Renal cortex interstitium (tissue), 15 donors: ENCODE measurements around the gene CLPSL1. TPM values are rescaled to one million over a fixed set of nuclear protein-coding genes. Genes with fewer than 3 reads are reported as not detected.
"Not testable (repeated sequence)": the region's sequence is repeated elsewhere in the genome, so short reads cannot be mapped to it uniquely, and the experiment has no call there.

ENCODE experiments used
- DNase-seq, 11 donors: peaks; one replicate each; pipeline ENCODE4 v3.0.0-alpha.2; 2013; ENCODE audit warnings: low read depth in 9 of 11, low spot score in 4 of 11; ENCODE audit errors: extremely low read depth in 1 of 11
- long read RNA-seq, 16 experiments: transcript quantifications; one replicate each; lab custom pipeline, GENCODE V29; 2026
- polyA plus RNA-seq, 3 donors: library from polyadenylated mRNA; unstranded; fragments of 120-200 nt; gene quantifications; one replicate each; pipeline ENCODE4 v1.2.1, GENCODE V29; 2013; ENCODE audit not compliant: insufficient read length in 3 of 3

The CLPSL1 gene, protein sequence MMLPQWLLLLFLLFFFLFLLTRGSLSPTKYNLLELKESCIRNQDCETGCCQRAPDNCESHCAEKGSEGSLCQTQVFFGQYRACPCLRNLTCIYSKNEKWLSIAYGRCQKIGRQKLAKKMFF
- 1 to 10 TPM in 1 of 3 donors, under 1 TPM in 1, not detected in 1; 0.57 to 1.3 TPM for polyA plus RNA-seq
- long read RNA-seq, donor 1 = 0 reads
- long read RNA-seq, donor 2 = 0 reads
- long read RNA-seq, donor 3 = 0 reads
- long read RNA-seq, donor 4 = 0 reads
- long read RNA-seq, donor 5 = 0 reads
- long read RNA-seq, donor 6 = 0 reads
- long read RNA-seq, donor 7, partial matches to known transcripts = 0 of 1 reads
- long read RNA-seq, donor 7, other reads (novel, unspliced or antisense) = 0 of 1 reads
- long read RNA-seq, donor 8 = 0 reads
- long read RNA-seq, donor 9 = 0 reads
- long read RNA-seq, donor 10 = 0 reads
- long read RNA-seq, donor 11 = 0 reads
- long read RNA-seq, donor 12 = 0 reads
- long read RNA-seq, donor 13 = 0 reads
- long read RNA-seq, donor 14 = 0 reads
- long read RNA-seq, donor 15 = 0 reads
- long read RNA-seq, donor 16 = 0 reads

- DNase-seq = no peak
Observed at GRCh38 chr6:35780719-35781118, at the start of gene CLPSL1. CLPSL1 (plus strand) TSS chr6:35781019; CDS start chr6:35781111, 92 bp downstream.

DNA sequence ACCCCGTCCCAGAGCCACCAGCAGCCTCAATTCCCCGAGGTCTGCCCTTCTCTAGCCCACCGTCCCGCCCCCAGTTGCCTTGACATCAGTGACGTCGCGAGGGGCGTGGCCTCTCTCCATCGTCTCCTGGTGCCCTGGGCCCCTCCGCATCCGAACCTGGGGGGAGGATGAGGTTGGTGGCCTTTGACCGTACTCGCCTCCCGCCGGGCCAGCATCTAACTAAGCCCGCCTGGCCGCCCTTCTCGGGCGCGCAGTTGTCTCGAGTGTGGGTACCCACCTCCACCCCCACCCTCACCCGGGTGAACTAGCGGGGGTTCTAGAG lies 49.4 kb upstream of the CLPSL1 start:
- peak in 10 of 11 donors; percentile 67 to 91 (median 87) for DNase-seq

- DNase-seq = peak in 10 of 11 donors; percentile 63 to 85 (median 76)
Observed at GRCh38 chr6:35731736-35732532, 48.9 kb upstream of the CLPSL1 start.

DNA sequence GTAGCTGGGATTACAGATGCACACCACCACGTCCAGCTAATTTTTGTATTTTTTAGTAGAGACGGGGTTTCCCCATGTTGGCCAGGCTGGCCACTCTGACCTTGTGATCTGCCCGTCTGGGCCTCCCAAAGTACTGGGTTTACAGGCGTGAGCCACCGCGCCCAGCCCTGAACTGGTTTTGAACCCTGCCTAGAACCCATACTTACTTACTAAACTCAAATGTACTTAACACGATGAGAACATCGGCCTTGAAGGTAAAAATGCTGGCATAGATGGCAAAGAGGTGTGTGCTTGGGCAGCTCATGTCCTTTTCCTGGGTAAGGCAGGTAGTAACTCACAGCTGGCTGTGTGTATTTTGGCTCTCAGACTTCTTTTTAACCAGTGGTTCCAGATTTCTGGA lies 47.2 kb upstream of the CLPSL1 start:
- DNase-seq = no peak

DNA sequence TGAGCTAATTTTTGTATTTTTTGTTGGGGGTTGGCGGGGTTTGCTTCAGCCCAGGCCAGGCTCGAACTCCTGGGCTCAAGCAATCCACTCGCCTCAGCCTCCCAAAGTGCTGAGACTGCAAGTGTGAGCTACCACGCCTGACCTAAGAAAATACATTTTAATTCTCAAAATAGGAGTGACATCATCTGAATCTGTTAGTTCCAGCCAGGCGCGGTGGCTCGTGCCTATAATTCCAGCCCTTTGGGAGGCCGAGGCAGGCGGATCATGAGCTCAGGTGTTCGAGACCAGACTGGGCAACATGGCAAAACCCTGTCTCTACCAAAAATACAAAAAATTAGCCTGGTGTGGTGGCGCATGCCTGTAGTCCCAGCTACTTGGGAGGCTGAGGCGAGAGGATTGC lies 46.5 kb upstream of the CLPSL1 start:
- not testable (repeated sequence) for DNase-seq

DNA sequence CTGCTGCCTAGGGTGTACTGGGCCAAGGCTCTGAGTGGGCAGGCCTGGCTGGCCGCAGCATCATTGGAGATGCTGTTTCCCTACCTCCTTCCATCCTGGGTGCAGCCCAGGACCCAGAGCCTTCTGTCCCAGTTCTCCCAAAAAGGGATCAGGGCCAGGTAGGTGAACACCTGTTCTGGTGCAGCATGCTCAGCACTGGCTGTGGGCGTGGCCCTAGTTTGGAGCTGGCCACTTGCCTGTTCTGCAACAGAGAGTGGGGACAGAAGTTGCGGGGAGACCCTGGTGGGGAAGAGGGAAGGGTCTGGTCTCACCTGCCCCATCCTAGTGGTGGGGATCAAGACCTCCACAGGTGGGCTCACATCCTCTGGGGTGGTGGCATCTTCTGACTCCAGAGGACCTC lies 45.4 kb upstream of the CLPSL1 start:
- no peak for DNase-seq

DNA sequence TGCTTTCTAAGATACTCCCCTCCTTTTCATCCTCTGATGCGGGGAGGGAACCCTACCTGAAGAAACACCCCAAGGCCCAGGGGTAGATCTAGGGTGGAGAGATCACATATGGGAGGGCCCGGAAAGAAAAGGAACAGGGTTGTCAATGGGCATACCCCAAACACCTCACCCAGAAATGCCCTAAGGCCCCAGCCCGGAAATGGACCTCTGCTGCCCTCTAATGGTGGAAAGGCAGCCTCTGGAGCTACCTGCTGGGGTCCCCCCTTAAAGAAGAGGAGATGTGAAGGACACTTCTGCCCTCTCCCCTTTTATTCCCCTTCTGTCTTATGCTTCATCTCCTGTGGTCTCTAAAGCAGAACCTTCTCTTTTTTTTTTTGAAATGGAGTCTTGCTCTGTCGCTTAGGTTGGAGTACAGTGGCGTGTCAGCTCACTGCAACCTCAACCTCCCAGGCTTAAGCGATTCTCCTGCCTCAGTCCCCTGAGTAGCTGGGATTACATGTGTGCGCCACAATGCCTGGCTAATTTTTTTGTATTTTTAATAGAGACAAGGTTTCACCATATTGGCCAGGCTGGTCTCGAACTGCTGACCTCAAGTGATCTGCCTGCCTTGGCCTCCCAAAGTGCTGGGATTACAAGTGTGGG lies 44.4 kb upstream of the CLPSL1 start:
- DNase-seq = peak in 2 of 11 donors; percentile 59 to 68

DNA sequence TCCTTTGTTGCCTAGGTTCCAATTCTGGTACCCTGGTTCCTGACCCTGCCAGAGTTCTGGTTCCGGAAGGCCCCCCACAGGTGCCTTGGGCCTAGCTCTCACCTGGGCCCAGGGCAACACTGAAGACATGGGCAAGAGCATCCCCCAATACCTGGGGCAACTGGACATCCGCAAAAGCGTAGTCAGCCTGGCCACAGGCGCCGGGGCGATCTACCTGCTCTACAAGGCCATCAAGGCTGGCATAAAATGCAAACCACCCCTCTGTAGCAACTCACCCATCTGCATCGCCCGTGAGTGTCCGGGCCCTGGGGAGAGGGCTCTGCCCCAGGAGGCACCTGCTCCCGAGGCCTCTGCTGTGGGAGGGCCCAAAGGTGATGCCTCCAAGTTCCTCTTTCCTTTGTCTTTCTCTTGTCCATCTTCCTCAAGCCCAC lies 43.8 kb upstream of the CLPSL1 start, which contains the start of gene ARMC12:
ARMC12 (plus strand) TSS at position 51 of the 431 bp plus-strand sequence; CDS start at position 128, 77 bp downstream.
- DNase-seq = no peak

DNA sequence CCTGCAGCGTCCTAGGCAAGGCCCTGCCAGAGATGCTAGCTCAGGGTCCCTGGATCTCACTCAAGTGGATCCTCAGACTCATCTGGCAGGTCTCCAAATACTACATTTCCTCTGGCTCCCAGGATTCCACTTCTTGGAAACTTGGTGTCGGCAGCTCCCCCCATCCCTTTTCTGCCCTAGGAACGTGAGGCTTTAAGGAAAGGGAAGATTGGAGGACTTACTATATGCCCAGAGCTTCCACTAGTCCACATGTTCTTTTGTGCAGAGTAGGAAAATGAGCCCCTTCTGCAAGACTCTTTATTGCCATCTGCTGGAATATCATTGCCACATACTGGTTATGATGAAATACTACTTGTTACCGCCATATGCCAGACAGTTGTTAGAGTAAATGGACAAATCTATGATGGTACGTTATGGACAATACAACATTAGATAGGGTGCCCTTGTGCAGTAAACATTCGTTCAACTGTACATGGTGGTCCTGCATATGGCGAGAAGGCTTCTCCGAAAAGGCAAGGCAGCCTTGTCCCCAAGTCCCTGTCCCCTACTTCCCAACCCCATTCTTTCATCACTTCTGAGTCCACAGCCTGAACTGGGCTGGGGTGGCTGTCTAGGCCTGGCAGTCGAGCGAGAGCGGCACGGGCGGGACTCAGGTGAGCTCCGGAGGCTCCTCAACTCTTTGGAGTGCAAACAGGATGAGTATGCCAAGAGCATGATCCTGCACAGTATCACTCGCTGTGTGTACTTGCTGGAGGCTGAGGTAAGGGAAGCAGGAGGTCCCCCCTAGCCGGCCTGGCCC lies 43.2 kb upstream of the CLPSL1 start:
- peak in 4 of 11 donors; percentile 55 to 81 (median 61) for DNase-seq

GRCh38 chr6:35739645-35740524 lies 40.9 kb upstream of the CLPSL1 start:
- no peak for DNase-seq

GRCh38 chr6:35742842-35743241 lies 38.0 kb upstream of the CLPSL1 start:
- DNase-seq = no peak

DNA sequence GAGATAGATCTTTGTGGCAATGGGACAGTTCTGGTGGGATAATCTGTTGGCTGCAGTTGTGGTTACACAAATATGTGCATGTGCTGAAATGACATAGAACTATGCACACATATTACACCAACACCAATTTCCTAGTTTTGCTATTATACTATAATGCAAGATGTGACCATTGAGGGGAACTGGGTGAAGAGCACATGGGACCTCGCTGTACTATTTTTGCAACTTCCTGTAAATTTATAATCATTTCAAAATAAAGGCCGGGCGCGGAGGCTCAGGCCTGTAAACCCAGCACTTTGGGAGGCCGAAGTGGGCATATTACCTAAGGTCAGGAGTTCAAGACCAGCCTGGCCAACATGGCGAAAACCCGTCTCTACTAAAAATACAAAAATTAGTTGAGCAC lies 35.3 kb upstream of the CLPSL1 start:
- no peak for DNase-seq

DNA sequence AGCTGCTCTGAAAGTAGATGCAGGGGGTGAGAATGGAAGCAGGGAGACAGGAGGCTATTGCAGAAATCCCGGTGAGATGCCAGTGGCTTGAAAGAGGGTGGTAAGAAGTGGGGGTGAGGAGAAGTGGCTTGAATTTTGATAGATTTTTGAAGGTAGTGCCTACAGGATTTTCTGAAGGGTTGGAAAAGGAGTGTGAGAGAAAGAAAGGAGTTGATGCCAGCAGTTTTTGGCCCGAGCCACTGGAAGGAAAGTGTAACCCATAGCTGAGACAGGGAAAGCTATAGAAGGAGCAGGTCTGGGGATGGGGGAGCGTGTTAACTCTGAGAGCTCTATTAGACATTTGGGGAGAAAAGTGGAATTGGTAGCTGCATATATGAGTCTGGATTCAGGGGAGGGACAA lies 34.3 kb upstream of the CLPSL1 start:
- no peak for DNase-seq

GRCh38 chr6:35747877-35748276 lies 32.9 kb upstream of the CLPSL1 start:
- no peak for DNase-seq

- no peak for DNase-seq
Observed at GRCh38 chr6:35750557-35750956, 30.3 kb upstream of the CLPSL1 start.

DNA sequence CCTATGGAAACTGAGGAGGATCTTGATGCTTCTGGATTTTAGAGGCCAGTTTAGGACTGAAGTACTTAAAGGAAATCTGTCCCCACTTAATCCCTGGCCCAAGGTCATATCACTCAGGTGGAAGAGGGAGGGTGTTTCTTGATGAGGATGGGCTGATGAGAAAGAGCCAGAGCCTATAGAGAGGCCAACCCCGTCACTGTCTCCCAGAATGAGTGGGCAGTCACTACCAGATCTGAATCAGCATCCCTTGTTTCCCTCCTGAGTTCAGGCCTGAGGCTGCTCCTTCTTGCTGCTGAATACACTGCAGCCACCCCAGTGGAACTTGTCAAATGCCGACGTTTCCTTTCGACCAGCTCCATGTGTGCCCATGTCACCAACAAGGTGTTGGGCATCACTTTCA lies 29.2 kb upstream of the CLPSL1 start:
- DNase-seq = no peak

- no peak for DNase-seq
Observed at GRCh38 chr6:35752330-35752729, 28.5 kb upstream of the CLPSL1 start.
